Measurements from ENCODE around the gene CD244. TPM values are rescaled to one million over a fixed set of nuclear protein-coding genes. Genes with fewer than 3 reads are reported as not detected.

CD244 gene
- total RNA-seq, 1 donor from 2014 or later, result not detected

DNA sequence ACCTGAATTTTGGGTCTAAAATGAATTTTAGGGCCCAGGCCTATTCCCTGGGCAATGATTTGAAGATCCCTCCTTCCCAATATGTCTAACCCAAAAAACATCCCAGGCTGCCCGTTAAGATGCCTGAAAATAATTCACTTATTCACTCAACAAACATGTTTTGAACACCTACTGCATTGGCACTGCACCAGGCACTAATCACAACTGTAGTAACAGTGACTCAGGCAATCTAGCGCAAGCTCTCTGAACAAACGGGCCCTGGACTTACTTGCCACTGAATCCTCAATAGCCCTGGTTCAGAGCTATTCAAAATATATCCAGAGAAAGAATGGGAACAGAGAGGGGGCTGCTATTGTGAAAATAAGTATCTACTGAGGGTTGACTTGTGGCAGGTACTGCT, 4.2 kb downstream of the CD244 start:
- TF ChIP-seq CTCF (conservative IDR thresholded peaks at IDR 0.05), result no peak
- peaks cover 6% of the 10 kb centered on the region for H3K4me1 Mint-ChIP-seq
- no peaks in the 10 kb centered on the region for H3K36me3 Mint-ChIP-seq (ENCODE audit: low read depth)
- no peaks in the 10 kb centered on the region for H3K27me3 Mint-ChIP-seq (ENCODE audit: low read depth)
- H3K4me3 Mint-ChIP-seq, result no peak overlapping the region
- no peak overlapping the region for H3K27ac Mint-ChIP-seq (ENCODE audit: unreplicated experiment)
- no peaks in the 10 kb centered on the region for H3K9me3 Mint-ChIP-seq
- no peak for DNase-seq (ENCODE audit: low read depth, low spot score)

DNA sequence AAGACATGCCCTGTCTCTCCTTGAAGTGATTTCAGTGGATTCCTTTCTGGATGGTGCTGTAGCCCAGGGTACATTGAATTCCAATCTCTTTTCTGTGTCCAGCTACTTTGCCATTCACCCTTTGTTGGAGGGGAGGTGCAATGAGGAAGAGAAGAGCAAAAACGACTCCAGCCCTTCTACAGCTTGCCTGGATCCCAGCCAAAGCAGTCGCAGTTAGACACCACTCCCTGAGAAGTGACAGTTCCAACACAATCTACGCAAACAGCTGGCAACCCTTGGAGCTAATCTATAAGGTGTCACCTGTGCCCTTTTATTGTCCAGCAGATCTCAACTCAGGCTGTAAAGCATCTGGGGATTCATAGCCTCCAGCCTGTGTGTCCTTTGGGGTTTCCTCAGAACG, 4.6 kb downstream of the CD244 start:
- H3K27ac Mint-ChIP-seq (ENCODE audit: unreplicated experiment), result no peak overlapping the region
- TF ChIP-seq CTCF (conservative IDR thresholded peaks at IDR 0.05), result no peak
- H3K36me3 Mint-ChIP-seq (ENCODE audit: low read depth), result no peaks in the 10 kb centered on the region
- no peaks in the 10 kb centered on the region for H3K27me3 Mint-ChIP-seq (ENCODE audit: low read depth)
- no peaks in the 10 kb centered on the region for H3K9me3 Mint-ChIP-seq
- no peak overlapping the region for H3K4me3 Mint-ChIP-seq
- H3K4me1 Mint-ChIP-seq, result peaks cover 6% of the 10 kb centered on the region
- DNase-seq (ENCODE audit: low read depth, low spot score), result no peak

DNA sequence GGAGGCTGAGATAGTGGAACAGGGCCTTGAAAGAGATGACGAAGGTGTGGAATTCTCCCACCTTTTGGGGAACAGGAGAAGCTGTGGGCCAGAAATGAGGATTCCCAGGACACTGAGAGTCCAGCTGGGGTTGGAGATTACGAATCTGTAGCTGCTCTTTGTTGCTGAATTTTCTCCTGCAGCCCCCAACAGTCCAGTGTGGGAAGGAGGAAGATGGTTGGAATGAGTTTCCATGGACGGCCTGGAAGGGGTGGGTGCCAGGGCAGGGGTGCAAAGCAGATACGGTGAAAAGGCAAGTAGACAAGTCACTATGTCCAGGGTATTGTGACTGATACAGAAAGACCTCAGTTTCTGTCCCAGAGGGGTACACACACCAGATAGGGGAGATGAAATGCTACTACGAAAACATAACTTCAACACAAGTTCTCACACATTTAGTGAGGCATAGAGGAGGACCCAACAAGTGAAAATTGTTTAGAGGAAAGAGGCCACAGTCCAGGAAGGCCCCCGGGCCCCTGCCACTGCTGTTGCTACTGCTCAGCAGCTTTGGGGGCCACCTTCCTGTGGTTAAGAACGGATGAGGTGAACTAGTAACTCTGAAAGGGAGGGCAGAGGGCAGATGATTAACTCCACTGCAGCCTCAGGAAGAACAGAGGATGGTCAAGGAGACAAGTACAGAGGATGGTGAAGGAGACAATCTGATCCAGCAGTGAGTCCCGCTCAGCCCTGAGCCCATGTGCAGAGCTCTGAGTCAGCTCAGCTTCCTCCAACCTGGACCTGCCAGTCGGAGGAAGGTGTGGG, 7.3 kb downstream of the CD244 start:
- TF ChIP-seq CTCF (conservative IDR thresholded peaks at IDR 0.05), result no peak
- Mint-ChIP-seq H3K4me1 (no peaks in the 10 kb centered on the region), H3K36me3 (ENCODE audit: low read depth) (no peaks in the 10 kb centered on the region), H3K9me3 (no peaks in the 10 kb centered on the region), H3K27ac (ENCODE audit: unreplicated experiment) (no peak overlapping the region), H3K4me3 (no peak overlapping the region), H3K27me3 (ENCODE audit: low read depth) (peaks cover 4% of the 10 kb centered on the region)
- DNase-seq (ENCODE audit: low read depth, low spot score), result no peak

GRCh38 chr1:160853754-160854153, 8.9 kb downstream of the CD244 start:
- H3K9me3 Mint-ChIP-seq, result no peaks in the 10 kb centered on the region
- TF ChIP-seq CTCF (conservative IDR thresholded peaks at IDR 0.05), result no peak
- H3K27ac Mint-ChIP-seq (ENCODE audit: unreplicated experiment), result no peak overlapping the region
- peaks cover 6% of the 10 kb centered on the region for H3K27me3 Mint-ChIP-seq (ENCODE audit: low read depth)
- no peak overlapping the region for H3K4me3 Mint-ChIP-seq
- no peaks in the 10 kb centered on the region for H3K36me3 Mint-ChIP-seq (ENCODE audit: low read depth)
- no peaks in the 10 kb centered on the region for H3K4me1 Mint-ChIP-seq
- no peak for DNase-seq (ENCODE audit: low read depth, low spot score)

- H3K9me3 Mint-ChIP-seq, result no peaks in the 10 kb centered on the region
- no peak overlapping the region for H3K4me3 Mint-ChIP-seq
- H3K4me1 Mint-ChIP-seq, result no peaks in the 10 kb centered on the region
- no peaks in the 10 kb centered on the region for H3K36me3 Mint-ChIP-seq (ENCODE audit: low read depth)
- H3K27ac Mint-ChIP-seq (ENCODE audit: unreplicated experiment), result no peak overlapping the region
- peaks cover 6% of the 10 kb centered on the region for H3K27me3 Mint-ChIP-seq (ENCODE audit: low read depth)
- DNase-seq (ENCODE audit: low read depth, low spot score), result no peak
- no peak for TF ChIP-seq CTCF (conservative IDR thresholded peaks at IDR 0.05)
Measured at GRCh38 chr1:160853014-160853413, 9.7 kb downstream of the CD244 start.

Data from neural crest cell (in vitro differentiated cells).